Measurements from ENCODE around the gene VCP.

DNA sequence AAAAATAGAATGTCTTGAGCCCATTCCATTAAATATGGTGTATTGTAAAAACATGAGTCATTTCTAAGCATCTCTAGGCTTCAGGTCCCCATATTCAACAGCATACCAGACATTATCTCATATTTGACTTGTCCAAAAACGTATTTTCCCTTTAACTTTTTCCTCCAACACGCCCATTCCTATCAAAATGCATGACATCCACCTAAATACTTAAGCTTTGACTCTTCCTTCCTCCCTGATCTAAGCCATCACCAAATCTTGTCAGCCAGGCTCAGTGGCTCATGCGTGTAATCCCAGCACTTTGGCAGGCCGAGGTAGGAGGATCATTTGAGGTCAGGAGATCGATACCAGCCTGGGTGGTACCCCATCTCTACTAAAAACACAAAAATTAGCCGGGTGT, 23.9 kb downstream of the VCP start:
- TF ChIP-seq, protein P1, sequence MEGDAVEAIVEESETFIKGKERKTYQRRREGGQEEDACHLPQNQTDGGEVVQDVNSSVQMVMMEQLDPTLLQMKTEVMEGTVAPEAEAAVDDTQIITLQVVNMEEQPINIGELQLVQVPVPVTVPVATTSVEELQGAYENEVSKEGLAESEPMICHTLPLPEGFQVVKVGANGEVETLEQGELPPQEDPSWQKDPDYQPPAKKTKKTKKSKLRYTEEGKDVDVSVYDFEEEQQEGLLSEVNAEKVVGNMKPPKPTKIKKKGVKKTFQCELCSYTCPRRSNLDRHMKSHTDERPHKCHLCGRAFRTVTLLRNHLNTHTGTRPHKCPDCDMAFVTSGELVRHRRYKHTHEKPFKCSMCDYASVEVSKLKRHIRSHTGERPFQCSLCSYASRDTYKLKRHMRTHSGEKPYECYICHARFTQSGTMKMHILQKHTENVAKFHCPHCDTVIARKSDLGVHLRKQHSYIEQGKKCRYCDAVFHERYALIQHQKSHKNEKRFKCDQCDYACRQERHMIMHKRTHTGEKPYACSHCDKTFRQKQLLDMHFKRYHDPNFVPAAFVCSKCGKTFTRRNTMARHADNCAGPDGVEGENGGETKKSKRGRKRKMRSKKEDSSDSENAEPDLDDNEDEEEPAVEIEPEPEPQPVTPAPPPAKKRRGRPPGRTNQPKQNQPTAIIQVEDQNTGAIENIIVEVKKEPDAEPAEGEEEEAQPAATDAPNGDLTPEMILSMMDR (IDR thresholded peaks at IDR 0.05): no peak
- TF ChIP-seq POLR2A (IDR thresholded peaks at IDR 0.05): no peak
